ENCODE results near the gene ZBTB7A.
A peak's percentile ranks its signal among the peaks of the same experiment; 100 is the strongest.

ZBTB7A gene

GRCh38 chr19:4094291-4094690 lies 27.6 kb upstream of the ZBTB7A start:
- Histone ChIP-seq H3K9me3 (ENCODE audit: control insufficient read depth in 5 of 5, low read length in 5 of 5) (no peaks in the 10 kb centered on the region), H3K9ac (ENCODE audit: low read length in 5 of 5) (no peak overlapping the region), H3K4me1 (ENCODE audit: control insufficient read depth in 5 of 5, insufficient read depth in 5 of 5, low read length in 5 of 5) (peaks cover 0 to 22% (median 17%) of the 10 kb centered on the region in 5 donors), H3K27me3 (ENCODE audit: control insufficient read depth in 5 of 5, insufficient read depth in 4 of 5, low read length in 5 of 5) (no peaks in the 10 kb centered on the region), H3K27ac (ENCODE audit: low read depth, low read length) (no peak overlapping the region), H3K4me3 (ENCODE audit: low read depth in 1 of 5, low read length in 5 of 5) (no peak overlapping the region), H3K36me3 (ENCODE audit: control insufficient read depth in 5 of 5, insufficient read depth in 5 of 5, low read length in 5 of 5) (peaks cover 0 to 89% (median 52%) of the 10 kb centered on the region in 5 donors)

DNA sequence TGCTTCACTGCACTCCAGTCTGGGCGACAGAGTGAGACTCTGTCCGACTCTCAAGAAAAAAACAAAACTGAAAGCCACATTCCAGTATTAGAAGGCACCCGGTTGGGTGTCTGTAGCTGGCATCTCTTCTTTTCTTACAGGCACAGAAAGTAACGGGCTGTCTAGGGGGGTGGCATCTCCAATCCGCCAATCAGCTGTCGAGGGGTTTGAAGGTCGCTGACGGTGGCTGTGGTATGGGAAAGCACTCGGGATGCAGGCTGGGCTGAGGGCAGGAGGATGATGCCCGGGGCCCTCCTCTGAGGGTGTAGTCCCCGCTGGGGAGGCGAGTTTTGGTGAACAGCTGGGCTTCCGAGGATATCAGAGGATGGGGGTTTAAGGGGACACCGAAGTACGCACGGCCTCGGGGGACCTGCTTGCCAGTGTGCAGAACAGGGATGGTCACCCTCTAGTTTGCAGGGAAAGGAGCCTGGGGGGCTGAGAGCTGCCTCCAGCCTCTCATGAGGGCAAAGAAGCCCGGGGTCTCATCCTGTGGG lies 27.0 kb upstream of the ZBTB7A start:
- peaks cover 0 to 27% (median 20%) of the 10 kb centered on the region in 5 donors for H3K4me1 ChIP-seq (ENCODE audit: control insufficient read depth in 5 of 5, insufficient read depth in 5 of 5, low read length in 5 of 5)
- H3K9me3 ChIP-seq (ENCODE audit: control insufficient read depth in 5 of 5, low read length in 5 of 5): no peaks in the 10 kb centered on the region
- H3K4me3 ChIP-seq (ENCODE audit: low read depth in 1 of 5, low read length in 5 of 5): no peak overlapping the region
- H3K9ac ChIP-seq (ENCODE audit: low read length in 5 of 5): no peak overlapping the region
- H3K27me3 ChIP-seq (ENCODE audit: control insufficient read depth in 5 of 5, insufficient read depth in 4 of 5, low read length in 5 of 5): no peaks in the 10 kb centered on the region
- no peak overlapping the region for H3K27ac ChIP-seq (ENCODE audit: low read depth, low read length)
- H3K36me3 ChIP-seq (ENCODE audit: control insufficient read depth in 5 of 5, insufficient read depth in 5 of 5, low read length in 5 of 5): peaks cover 0 to 85% (median 47%) of the 10 kb centered on the region in 5 donors

DNA sequence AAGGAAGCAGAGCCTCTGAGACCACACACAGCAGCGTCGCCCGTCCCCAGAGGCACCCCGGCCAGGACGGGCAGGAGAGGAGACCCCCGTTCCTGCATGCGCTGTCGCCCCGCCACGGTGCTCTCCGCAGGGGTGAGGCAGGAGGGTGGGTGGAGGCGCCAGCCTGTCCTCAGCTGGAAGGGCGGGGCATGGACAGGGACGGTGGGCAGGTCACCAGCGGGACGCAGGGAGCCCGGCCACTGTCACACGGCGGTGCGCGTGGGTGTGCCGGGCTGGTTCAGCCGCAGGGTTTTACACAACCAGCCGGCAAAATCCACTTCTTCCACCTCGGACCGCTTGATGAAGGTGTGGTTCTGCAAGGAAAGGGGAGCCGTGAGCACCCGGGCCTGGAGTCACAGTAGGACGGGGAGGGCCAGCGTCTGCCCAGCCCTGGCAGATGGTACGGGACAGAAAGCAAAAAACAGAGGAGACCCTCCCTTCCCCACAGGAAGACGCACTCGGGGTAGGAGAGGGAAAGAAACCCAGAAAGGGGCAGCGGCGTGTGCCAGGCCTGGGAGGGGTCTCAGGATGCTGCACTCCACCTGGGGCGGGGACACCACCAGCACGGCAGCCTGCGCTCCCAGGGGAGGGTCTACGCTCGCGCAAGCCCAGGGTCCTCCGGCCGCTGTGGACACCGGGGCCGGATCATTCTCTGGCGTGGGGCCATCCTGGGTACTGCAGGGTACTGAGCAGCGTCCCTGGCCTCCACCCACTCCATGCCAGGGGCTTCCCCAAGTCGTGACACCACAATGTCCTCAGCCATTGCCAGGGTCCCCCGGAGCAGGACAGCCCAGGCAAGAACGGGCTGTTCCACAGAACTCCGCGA lies 23.9 kb upstream of the ZBTB7A start:
- Histone ChIP-seq H3K4me3 (ENCODE audit: low read depth in 1 of 5, low read length in 5 of 5) (no peak overlapping the region), H3K9me3 (ENCODE audit: control insufficient read depth in 5 of 5, low read length in 5 of 5) (no peaks in the 10 kb centered on the region), H3K36me3 (ENCODE audit: control insufficient read depth in 5 of 5, insufficient read depth in 5 of 5, low read length in 5 of 5) (peaks cover 0 to 60% (median 39%) of the 10 kb centered on the region in 5 donors), H3K27ac (ENCODE audit: low read depth, low read length) (no peak overlapping the region), H3K27me3 (ENCODE audit: control insufficient read depth in 5 of 5, insufficient read depth in 4 of 5, low read length in 5 of 5) (no peaks in the 10 kb centered on the region), H3K4me1 (ENCODE audit: control insufficient read depth in 5 of 5, insufficient read depth in 5 of 5, low read length in 5 of 5) (peaks cover 0 to 25% (median 5%) of the 10 kb centered on the region in 5 donors), H3K9ac (ENCODE audit: low read length in 5 of 5) (no peak overlapping the region)

GRCh38 chr19:4089946-4090345 lies 23.2 kb upstream of the ZBTB7A start:
- Histone ChIP-seq H3K27ac (ENCODE audit: low read depth, low read length) (peak overlapping the region; percentile 10), H3K4me3 (ENCODE audit: low read depth in 1 of 5, low read length in 5 of 5) (peak overlapping the region in 3 of 5 donors; percentile 22 to 60 (median 53)), H3K27me3 (ENCODE audit: control insufficient read depth in 5 of 5, insufficient read depth in 4 of 5, low read length in 5 of 5) (no peaks in the 10 kb centered on the region), H3K9me3 (ENCODE audit: control insufficient read depth in 5 of 5, low read length in 5 of 5) (no peaks in the 10 kb centered on the region), H3K36me3 (ENCODE audit: control insufficient read depth in 5 of 5, insufficient read depth in 5 of 5, low read length in 5 of 5) (peaks cover 0 to 56% (median 37%) of the 10 kb centered on the region in 5 donors), H3K4me1 (ENCODE audit: control insufficient read depth in 5 of 5, insufficient read depth in 5 of 5, low read length in 5 of 5) (peaks cover 0 to 25% (median 5%) of the 10 kb centered on the region in 5 donors), H3K9ac (ENCODE audit: low read length in 5 of 5) (peak overlapping the region in 1 of 5 donors; percentile 69)

DNA sequence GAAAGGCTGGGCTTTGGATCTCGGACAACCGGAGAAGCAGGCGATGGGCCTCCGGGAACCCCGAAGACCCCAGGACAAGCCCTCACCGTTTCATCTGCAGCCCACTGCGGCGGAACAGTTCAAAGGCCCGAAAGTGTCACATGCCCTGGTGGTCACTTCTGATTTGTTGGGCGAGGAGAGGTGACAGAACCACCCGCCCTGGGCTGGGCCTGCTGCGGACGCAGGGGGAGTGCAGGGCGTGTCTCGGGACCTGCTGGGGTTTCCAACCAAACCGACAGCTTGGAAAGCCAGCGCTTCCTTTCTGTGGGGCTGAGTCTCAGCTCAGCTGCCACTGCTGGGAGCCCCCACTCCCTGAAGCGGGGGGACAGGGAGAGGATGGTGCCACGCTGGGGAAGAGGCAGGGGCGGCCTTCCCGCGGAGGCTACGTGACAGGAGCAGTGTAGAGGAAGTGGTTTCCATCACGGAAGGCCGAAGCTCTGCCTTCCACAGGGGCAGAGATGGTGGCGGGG lies 22.8 kb upstream of the ZBTB7A start:
- Histone ChIP-seq H3K4me3 (ENCODE audit: low read depth in 1 of 5, low read length in 5 of 5) (peak overlapping the region in 4 of 5 donors; percentile 22 to 60 (median 48)), H3K9ac (ENCODE audit: low read length in 5 of 5) (peak overlapping the region in 3 of 5 donors; percentile 47 to 69 (median 62)), H3K27me3 (ENCODE audit: control insufficient read depth in 5 of 5, insufficient read depth in 4 of 5, low read length in 5 of 5) (no peaks in the 10 kb centered on the region), H3K4me1 (ENCODE audit: control insufficient read depth in 5 of 5, insufficient read depth in 5 of 5, low read length in 5 of 5) (peaks cover 0 to 26% (median 5%) of the 10 kb centered on the region in 5 donors), H3K27ac (ENCODE audit: low read depth, low read length) (peak overlapping the region; percentile 10), H3K36me3 (ENCODE audit: control insufficient read depth in 5 of 5, insufficient read depth in 5 of 5, low read length in 5 of 5) (peaks cover 0 to 51% (median 32%) of the 10 kb centered on the region in 5 donors), H3K9me3 (ENCODE audit: control insufficient read depth in 5 of 5, low read length in 5 of 5) (no peaks in the 10 kb centered on the region)

DNA sequence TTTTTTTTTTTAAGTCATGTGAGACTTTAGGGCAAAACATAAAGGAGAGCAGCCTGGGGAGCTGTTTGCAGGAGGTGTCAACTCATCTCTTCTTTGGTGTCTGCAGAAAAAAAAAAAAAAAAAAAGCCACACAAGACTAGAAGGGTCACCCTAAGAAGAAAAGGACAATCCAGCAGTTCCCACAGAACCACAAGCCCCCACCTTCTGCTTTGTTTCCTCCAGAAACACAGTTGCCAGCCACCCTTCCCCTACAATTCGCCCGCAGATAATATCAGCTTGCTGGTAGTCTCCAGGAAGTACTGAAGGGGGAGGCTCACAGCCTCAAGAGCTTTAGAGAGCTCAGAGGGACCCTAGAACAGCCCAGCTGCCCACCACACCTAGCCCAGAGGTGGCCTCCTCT lies 22.3 kb upstream of the ZBTB7A start:
- Histone ChIP-seq H3K27ac (ENCODE audit: low read depth, low read length) (peak overlapping the region; percentile 10), H3K9ac (ENCODE audit: low read length in 5 of 5) (peak overlapping the region in 3 of 5 donors; percentile 47 to 69 (median 62)), H3K4me1 (ENCODE audit: control insufficient read depth in 5 of 5, insufficient read depth in 5 of 5, low read length in 5 of 5) (peaks cover 0 to 31% (median 7%) of the 10 kb centered on the region in 5 donors), H3K9me3 (ENCODE audit: control insufficient read depth in 5 of 5, low read length in 5 of 5) (no peaks in the 10 kb centered on the region), H3K27me3 (ENCODE audit: control insufficient read depth in 5 of 5, insufficient read depth in 4 of 5, low read length in 5 of 5) (no peaks in the 10 kb centered on the region), H3K4me3 (ENCODE audit: low read depth in 1 of 5, low read length in 5 of 5) (peak overlapping the region in 3 of 5 donors; percentile 44 to 60 (median 53)), H3K36me3 (ENCODE audit: control insufficient read depth in 5 of 5, insufficient read depth in 5 of 5, low read length in 5 of 5) (peaks cover 0 to 46% (median 27%) of the 10 kb centered on the region in 5 donors)

DNA sequence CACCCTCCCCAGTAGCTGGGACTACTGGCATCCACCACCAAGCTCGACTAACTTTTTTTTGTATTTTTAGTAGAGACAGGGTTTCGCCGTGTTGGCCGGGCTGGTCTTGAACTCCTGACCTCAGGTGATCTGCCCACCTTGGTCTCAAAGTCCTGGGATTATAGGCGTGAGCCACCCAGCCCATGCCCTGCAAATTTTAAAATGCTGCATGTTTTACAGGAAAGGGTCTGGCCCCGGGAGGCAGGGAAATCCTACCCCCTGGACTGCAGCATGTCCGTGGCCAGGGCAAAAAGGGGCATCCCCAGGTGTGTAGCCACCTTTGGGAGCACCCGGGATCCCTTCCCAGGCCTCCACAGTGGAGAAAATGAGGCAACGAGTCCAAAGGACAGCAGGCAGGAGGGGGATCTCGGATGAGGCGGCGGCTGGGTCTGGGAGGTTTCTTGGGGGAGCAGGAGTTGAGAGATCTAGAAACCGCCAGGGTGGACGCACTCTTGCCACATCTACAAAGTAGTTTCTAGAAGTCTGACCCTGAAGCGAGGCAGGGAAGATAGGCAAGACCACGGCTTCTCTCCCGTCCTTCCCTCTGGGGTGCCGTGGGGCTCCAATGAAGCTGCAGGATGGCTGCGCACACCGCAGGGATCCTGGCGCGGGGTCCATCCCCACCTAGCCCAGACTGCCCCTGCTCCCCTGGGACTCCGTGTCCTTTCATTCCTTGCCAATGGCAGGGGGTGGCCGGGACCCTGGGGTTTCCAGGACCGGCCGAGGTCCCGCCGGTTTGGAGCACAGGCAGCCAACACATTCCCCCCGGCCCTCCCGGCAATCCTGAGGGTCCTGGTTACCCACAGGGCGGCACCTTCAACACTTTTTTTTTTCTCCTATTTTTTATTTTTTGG lies 21.3 kb upstream of the ZBTB7A start:
- no peak overlapping the region for H3K27ac ChIP-seq (ENCODE audit: low read depth, low read length)

GRCh38 chr19:4086411-4086867 lies 19.7 kb upstream of the ZBTB7A start:
- no peak overlapping the region for H3K9ac ChIP-seq (ENCODE audit: low read length in 5 of 5)
- peaks cover 0 to 37% (median 9%) of the 10 kb centered on the region in 5 donors for H3K4me1 ChIP-seq (ENCODE audit: control insufficient read depth in 5 of 5, insufficient read depth in 5 of 5, low read length in 5 of 5)
- no peaks in the 10 kb centered on the region for H3K27me3 ChIP-seq (ENCODE audit: control insufficient read depth in 5 of 5, insufficient read depth in 4 of 5, low read length in 5 of 5)
- no peak overlapping the region for H3K4me3 ChIP-seq (ENCODE audit: low read depth in 1 of 5, low read length in 5 of 5)
- H3K27ac ChIP-seq (ENCODE audit: low read depth, low read length): no peak overlapping the region
- no peaks in the 10 kb centered on the region for H3K9me3 ChIP-seq (ENCODE audit: control insufficient read depth in 5 of 5, low read length in 5 of 5)
- peaks cover 0 to 22% (median 13%) of the 10 kb centered on the region in 5 donors for H3K36me3 ChIP-seq (ENCODE audit: control insufficient read depth in 5 of 5, insufficient read depth in 5 of 5, low read length in 5 of 5)

More for the DNA sequence above, 21.3 kb upstream of the ZBTB7A start:
- Histone ChIP-seq H3K4me1 (ENCODE audit: control insufficient read depth in 5 of 5, insufficient read depth in 5 of 5, low read length in 5 of 5) (peaks cover 0 to 34% (median 9%) of the 10 kb centered on the region in 5 donors), H3K36me3 (ENCODE audit: control insufficient read depth in 5 of 5, insufficient read depth in 5 of 5, low read length in 5 of 5) (peaks cover 0 to 37% (median 20%) of the 10 kb centered on the region in 5 donors), H3K4me3 (ENCODE audit: low read depth in 1 of 5, low read length in 5 of 5) (no peak overlapping the region), H3K9me3 (ENCODE audit: control insufficient read depth in 5 of 5, low read length in 5 of 5) (no peaks in the 10 kb centered on the region), H3K9ac (ENCODE audit: low read length in 5 of 5) (no peak overlapping the region), H3K27me3 (ENCODE audit: control insufficient read depth in 5 of 5, insufficient read depth in 4 of 5, low read length in 5 of 5) (no peaks in the 10 kb centered on the region)

DNA sequence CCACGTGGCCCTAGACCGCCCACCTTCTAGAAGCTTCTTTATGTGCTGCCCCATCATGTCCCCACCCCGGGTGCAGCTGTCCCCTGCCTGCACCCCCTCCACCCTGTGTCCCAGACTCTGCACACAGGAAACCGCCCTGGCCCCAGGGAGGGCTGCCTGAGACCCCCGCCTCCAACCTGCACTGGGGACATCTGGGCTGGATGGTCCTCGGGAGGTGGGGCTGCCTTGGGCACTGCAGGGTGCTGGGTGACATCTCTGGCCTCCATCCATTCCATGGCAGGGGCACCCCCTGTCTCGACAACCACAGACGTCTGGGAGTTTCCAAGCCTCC lies 17.8 kb upstream of the ZBTB7A start:
- Histone ChIP-seq H3K27ac (ENCODE audit: low read depth, low read length) (no peak overlapping the region), H3K4me1 (ENCODE audit: control insufficient read depth in 5 of 5, insufficient read depth in 5 of 5, low read length in 5 of 5) (peaks cover 0 to 34% (median 9%) of the 10 kb centered on the region in 5 donors), H3K9me3 (ENCODE audit: control insufficient read depth in 5 of 5, low read length in 5 of 5) (no peaks in the 10 kb centered on the region), H3K27me3 (ENCODE audit: control insufficient read depth in 5 of 5, insufficient read depth in 4 of 5, low read length in 5 of 5) (no peaks in the 10 kb centered on the region), H3K36me3 (ENCODE audit: control insufficient read depth in 5 of 5, insufficient read depth in 5 of 5, low read length in 5 of 5) (peaks cover 0 to 4% (median 2%) of the 10 kb centered on the region in 5 donors), H3K9ac (ENCODE audit: low read length in 5 of 5) (peak overlapping the region in 1 of 5 donors; percentile 62), H3K4me3 (ENCODE audit: low read depth in 1 of 5, low read length in 5 of 5) (peak overlapping the region in 2 of 5 donors; percentile 48)
